Measurements from ENCODE around the gene PITRM1.

The PITRM1 gene

DNA sequence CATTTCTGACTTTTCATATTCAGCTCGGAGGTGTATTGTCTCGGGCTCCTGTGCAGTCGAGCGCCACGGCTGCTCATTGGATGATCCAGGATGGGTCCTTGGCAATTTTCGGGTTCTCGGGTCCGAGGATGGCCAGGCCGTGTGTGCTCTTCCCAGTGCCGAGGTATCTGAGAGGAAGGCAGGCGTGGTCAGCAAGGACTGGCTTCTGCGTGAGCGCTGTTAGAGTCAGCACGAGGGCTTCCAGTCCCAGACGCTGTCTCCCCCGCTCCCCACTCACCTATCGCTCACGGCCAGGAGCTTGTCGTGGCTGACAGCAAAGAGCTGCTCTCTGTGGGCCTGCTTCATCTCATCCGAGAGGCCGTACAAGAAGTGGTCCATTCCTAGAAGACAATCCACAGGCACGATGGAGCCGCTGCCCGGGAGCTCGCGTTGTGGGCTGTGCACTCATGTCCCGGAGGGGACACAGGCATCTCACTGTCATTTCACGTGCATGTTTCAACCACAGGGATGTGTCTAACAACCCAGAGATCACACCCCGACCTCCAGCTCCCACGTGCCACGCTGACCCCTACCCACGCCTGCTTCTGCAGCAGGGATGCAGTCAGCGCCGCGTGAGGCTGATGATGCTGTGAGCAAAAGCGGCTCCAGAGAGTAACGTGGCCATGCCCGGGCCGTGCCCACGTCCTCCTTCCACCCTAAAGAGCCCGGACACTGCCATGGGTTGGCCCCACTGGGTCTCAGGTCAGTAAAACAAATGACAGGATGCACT, 34.4 kb downstream of the PITRM1 start:
- no peak for DNase-seq

DNA sequence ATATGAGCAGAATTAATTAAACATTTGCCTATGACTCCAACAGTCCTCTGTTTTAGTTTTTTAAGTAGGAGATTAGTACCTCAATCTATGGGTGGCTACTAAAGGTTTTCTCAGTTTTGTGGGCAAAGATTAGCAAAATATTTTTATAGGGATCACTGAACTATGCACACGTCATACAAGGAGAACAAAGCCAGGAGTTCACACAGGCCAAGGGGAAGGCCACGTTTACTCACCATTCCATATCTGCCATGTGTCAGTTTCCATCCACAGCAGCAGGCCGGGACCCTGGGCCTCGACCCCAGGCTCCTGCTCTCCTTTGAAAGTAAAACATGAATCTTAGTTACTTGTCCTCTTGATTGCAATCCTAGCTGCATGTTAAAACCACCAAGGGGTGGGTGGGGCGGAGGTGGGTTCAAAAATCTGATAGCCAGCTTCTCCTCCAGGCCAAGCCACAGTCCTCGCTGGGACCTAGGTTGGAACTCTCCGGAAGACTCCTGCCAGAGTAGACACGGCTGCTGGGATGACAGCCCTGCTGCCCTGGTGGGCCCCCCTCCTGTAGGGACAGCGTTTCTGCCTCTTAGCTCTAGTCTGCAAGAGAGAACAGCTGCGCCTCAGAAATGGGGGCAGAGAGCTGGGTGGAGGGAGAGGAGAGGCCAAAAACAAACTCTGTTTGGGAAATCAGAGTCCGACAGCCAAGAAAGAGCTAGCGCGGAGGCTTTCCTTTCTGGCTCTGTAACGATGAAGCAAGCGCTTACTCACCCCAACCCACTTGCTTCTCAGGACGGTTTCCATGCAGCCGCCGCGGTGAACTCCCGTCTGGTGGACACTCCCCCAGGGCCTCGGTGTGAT, 35.6 kb downstream of the PITRM1 start:
- no peak for DNase-seq

DNA sequence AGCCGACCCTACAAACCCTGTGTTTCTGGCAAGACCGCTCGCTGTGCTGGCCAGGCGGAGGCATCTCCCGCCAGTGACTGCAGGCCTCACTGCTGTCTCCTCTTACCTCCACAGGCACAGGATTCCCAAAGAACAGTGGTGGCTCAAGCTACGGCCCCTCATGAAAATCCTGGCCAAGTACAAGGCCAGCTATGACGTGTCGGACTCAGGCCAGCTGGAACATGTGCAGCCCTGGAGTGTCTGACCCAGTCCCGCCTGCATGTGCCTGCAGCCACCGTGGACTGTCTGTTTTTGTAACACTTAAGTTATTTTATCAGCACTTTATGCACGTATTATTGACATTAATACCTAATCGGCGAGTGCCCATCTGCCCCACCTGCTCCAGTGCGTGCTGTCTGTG, 36.2 kb downstream of the PITRM1 start:
- DNase-seq: no peak

DNA sequence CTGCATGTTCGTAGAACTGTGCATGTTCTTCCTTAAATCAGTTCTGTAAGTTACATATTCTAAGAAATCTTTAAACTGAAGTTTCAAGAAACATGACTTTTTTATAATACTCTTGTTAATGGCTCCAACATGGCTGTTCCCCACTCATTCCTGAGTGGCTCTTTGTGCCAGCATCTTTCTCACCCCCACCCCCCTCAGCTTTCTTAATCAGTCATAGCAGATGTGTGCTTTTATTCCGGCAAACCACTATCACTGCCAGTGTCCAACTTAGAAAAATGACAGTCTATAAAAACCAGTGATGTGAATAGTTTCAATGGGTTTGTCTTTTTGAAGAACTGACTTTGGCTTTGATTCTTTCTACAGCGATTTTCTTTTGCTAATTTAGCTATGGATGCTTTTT, 37.6 kb downstream of the PITRM1 start:
- DNase-seq: no peak

DNA sequence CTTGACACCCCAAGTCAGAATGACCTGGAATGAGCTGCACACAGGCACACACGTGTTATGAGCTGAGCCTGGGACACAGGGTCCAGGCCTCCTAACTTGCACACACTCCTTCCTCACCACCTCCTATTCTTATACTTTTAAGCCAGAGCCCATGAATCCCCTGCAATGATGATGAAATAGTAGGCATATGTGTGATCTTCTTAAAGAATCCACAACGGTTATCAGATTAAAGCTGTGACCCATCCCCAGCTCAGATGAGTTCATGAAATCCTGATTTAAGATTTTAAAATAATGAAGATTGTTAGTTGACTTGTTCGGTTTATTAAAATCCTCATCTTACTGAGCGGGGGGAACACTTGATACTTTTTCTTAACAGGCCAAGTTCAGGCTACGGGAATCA, 38.6 kb downstream of the PITRM1 start:
- no peak for DNase-seq

DNA sequence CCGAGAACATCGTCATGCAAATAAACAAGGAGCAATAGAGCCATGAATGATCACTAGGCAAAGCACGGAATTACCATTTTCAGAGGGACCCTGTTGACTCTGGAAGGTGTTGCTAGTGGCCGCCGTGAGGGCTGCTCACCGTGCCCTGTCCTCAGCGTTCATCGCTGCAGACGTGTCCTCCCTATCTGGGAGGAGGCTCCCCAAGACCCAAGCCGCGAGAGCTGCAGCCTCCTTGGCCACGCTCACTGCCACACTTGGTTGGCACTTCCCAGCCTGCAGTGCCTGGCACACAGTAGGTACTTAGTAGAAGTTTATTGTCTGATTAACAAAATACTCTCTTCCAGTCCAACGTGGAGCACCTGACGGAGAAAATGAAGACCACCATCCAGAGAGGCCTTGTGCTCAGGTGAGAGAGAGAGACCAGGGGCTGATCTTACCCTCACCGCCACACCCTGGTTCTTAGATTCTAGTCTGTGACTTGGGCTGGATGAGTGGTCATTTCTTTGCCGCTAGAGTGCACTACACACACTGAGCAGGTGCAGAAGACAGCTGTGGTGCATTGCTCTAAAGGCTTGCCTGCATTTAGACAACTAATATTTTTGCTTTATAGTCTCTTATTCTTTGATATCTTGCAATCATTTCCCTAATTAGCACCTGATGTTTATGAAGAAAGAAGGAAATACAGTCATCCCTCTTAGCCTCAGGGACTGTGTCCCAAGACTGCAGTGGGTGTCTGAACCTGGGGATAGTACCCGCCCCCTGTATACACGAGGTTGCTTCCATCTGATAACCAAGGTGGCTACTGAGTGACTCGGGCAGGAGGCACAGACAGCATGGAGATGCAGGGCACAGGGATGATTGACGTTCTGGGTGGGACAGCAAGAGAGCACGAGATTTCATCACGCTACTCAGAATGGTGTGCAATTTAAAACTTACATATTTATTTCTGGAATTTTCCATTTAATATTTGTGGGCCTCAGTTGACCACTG, 40.3 kb downstream of the PITRM1 start:
- no peak for DNase-seq

DNA sequence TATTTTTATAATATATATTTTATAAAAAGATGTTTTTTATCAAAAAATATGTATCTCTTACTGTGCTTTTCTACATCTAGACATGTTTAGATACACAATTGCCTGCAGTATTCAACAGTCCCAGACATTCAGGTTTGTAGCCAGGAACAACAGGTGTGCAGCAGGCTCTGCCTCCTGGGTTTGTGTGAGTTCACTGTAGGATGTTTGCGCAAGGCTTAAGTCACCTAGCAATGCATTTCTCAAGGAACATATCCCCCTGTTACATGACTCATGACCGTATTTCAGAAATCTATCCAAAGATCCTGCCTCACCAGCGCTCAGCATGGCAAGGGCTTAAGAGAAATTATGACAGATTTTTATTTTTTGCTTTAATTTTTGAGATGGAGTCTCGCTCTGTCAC, 41.5 kb downstream of the PITRM1 start:
- DNase-seq: no peak

DNA sequence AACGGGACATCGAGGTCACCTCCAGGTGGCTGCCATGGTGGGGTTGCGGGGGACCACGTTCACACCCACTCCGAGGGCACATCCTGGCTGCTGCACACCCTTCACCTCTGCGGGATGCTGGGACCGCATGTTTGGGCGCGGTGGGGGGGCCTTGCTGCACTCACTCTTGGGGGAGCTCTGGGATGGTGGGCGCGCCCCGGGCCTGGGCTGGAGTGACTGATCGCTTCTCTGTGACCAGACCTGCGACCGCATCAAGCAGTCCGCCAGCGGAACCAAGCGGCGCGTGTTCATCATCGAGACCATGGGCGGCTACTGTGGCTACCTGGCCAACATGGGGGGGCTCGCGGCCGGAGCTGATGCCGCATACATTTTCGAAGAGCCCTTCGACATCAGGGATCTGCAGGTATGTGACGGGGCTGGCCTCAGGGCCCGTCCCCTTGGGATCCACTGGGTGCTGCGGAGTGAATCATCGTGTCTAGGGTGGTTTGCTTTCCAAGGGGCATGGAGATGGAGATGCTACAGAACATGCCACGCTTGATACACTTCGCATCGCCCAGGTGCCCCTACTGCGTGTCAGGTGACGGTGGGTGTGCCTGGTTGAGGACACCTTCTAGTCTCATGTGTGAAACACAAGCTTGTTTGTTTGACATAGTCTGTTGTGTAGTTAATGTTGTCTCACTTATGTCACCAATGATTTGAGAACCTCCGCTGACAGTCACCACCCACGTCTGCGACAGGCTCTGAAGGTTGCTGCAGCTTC, 42.8 kb downstream of the PITRM1 start:
- no peak for DNase-seq

DNA sequence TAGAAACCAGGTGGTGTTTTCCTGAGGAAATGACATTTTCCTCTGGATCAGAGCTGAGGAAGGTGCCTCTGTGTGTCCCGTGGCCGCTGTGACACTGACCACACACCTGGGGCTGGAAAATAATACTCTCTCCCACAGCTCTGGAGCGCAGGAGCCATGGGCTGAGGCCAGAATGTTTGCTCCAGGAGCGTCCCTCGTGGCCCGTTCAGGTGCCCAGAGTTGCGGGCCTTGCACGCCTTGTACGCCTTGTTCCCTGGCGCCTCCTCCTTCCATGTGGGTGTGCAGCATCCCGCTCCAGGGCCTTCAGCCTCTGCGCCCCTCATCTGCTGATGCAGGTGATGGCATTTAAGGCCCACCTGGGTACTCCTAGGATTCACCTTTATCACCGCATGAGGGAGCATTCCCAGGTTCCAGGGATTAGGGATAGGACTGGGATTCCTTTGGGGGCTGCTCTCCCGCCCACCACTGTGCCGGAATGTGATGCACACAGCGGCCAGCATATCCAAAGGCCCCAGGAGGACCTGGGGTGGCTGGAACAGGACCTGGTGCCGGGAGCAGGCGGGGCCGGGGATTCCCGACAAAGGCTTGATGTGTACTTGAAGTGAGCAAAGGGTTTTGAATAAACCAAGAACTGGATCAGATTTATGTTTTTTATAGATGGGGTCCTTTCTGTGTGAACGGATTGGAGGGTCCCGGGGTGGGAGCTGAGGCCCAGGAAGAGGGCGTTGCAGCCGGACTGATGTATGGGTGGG, 44.0 kb downstream of the PITRM1 start:
- DNase-seq: no peak

DNA sequence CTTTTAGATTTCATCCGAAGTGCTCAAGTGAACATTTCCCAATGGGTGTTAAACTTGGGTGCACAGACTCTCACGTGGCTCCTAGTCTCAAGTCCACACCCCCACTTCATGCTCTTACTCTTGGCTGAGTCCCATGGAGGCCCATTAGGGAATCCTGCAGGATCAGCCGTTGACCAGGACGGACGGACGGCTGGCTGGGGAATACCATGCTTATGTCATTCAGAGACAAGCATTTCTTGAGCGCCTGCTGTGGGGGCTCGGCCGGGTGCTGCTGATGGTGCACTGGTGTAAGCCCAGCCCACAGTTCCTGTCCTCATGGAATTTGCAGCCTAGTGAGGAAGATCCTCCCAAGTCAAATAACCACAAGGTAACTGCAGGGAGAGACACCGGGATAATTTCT, 44.7 kb downstream of the PITRM1 start:
- DNase-seq: no peak

DNA sequence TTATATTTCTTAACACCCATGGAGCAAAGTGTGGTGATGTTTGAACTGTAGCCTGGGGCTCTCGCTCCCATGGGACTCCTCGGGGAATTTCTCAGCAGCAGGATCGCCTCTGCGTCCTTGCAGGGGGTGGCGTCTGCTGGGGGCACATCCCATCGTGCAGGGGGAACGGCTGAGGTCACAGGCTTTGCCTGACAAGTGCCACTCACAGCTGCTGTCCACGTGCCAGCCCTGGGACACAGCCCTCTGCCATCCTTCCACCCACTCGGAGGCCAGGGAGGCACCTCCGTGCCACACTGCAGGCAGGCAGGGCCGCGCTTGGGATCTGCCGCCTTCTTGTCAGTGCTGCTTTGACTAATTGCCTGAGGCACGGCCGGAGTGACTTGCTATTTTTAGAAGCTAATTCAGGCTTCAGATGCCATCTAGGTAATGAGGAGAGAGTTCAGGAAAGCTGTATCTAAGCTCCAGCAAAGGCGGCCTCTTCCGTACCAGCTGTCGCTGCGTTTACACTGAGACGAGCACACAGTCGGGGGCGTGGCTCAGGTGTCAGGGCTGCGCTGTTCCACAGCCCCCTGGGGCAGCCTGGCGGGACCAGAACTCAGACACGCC, 45.7 kb downstream of the PITRM1 start:
- DNase-seq: peak; percentile 91

DNA sequence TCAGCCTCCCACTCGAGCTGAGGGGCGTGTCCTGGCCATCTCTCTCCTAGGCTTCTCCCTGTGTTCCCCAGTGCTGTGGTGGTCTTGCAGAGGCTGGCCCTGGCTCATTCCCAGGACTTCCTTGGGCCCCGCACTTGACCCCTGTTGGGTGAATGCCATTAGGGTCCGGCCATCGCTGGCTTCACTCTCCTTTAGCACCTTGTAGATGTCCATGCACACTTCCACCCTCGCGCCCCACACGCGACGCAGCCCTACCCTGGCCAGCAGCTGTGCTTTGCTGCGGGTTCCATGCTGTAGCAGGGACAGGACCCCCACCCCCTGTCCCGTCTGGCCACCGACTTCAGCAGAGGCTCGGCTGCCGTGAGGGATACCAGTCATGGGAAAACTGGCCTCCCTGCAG, 46.3 kb downstream of the PITRM1 start:
- DNase-seq: no peak

DNA sequence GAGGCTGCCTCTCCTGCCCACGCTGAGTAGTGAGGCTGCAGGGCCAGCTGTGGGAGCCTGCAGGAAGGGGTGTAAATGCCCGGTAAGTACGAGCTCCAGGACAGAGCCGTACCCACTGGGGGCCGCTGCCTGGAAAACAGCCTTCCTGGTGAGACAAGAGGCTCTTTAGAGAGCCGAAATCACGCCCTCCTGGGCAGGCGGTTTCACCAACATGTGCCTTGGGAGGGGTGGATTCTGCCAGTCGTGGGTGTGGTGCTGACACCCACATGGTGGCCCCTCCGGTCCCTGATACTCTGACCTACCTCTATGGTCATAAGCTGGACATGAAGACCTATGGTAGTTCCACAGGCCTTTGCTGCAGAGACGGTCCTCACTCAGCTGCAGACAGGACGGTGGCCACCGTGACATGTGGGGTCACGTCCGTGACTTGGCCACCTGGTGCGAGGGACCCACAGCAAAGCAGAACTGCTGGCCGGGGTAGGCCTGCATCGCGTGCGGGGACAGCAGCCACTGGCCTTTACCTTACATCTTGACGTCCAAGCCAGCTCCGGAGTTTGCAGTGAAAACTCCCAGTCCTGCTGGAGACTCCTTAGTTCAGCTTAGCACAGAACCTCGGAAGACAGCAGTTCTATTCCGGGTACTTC, 46.9 kb downstream of the PITRM1 start:
- no peak for DNase-seq

DNA sequence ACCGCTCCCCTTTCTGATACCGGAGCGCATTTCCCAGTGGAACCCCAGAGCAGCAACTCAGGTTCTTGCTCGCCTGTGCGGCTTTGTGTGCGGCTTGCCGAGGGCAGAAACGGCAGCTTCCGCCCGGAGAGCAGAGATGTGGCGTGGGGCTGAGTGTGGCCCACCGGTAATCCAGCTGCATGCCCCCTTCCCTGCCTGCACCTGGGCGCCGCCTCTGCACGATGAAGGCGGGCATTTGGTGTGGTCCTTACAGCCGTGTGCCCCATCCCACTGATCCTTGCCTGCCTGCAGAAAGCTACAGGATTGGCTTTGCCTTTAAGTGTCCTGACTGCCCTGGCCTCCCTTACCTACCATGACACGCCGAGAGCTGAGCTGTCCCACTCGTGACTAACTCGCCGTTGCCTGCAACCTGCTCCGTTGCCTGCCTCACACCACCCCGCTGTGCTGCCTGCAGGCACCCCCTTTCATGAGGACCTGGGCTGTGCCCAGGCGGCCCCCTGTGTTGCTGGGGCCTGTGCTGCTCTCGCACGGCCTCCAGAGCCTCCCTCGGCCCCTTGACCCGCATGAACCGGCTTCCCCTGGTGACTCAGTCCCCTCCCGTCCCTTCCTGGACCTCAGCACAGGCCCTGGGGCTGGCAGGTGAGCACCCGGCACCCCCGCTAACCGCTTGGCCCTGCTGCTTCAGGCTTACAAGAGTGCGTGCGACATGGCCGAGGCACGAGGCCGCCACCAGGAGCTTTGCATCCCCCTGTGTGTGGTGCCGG, 48.0 kb downstream of the PITRM1 start:
- no peak for DNase-seq

DNA sequence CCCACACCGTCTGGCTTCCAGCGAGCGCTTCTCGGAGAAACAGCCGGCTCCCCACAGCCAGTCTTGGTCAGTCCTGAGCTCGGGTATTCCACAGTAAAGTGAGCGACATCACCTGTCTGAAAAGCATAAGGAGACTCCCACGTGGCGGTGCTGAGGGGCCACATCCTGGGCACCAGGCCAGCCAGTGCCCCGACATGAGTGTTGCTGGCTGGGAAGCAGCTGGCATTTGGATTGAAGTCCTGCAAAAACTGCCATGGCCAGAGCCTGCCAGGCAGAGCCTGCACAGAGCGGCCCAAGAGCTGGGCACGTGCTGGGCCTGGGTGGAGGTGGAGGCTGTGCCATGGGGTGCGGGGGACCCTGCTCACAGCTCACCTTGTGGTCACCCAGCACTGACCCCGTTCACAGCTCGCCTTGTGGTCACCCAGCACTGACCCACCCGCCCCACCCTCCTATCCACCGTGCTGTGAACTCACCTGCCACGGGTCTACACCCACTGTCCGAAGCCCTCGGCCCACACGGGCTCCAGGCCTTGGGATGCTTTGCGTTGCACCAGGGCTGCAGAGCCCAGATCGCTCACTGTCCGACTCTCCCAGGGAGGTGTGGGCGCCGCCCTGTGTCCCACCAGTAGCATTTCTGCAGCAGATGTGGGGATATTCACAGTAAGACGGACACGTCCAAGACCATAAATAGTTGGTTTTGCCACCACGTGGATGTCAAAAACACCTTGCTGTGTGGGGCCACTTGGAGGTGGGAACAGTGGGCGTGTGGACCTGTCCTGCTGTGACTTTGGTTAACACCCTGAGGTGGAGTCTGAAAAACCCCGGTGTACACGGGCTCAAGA, 48.8 kb downstream of the PITRM1 start:
- DNase-seq: peak; percentile 62

DNA sequence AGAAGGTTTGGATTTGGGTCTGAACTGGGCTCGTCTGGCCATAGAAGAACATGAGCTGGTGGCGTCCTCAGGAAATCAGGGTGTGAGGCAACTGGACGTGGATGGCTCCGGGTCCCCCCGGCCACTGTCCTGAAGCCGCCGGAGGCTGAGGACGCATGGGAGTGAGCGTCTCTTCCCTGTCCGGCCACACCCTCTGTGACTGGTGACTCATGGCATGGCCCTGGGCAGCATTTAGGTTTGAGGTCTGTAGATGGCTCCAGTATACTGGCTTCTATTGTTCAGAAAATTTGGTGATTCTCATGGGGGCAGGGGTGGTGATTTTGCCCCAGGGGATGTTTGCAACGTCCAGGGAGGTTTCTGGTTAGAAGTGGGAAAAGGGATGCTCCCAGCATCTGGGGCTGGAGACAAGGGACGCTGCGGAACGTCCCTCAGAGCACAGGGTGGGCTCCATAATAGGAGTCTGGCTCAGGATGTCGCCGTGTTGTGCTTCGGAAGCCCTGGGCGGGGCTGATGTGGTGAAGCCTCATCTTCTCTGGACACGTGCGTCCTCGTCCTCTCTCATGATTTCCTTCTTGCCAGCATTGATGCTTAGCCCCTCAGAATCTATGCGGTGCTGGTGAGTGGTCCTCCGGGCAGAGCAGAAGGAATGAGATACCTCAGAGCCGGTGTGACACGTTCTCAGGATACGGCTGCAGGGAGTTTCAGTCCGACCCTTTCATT, 49.9 kb downstream of the PITRM1 start:
- no peak for DNase-seq

DNA sequence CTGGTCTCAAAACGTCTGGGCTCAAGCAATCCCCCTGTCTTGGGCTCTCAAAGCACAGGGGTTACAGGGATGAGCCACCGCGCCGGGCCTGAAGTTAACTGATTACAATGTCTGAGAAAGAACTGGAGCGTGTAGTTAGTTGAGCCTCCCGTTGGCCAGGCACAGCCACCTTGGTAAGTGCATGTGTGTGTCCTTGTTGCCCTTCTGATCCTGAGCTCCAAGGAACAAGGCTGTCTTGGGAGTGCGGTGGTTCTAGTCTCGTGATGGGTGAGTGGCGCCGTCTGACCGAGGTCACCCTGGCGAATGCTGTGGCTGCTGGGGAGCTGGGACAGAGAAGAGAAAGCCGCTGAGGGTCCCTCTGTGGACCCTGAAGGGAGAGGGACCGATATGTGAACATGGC, 50.5 kb downstream of the PITRM1 start:
- no peak for DNase-seq

DNA sequence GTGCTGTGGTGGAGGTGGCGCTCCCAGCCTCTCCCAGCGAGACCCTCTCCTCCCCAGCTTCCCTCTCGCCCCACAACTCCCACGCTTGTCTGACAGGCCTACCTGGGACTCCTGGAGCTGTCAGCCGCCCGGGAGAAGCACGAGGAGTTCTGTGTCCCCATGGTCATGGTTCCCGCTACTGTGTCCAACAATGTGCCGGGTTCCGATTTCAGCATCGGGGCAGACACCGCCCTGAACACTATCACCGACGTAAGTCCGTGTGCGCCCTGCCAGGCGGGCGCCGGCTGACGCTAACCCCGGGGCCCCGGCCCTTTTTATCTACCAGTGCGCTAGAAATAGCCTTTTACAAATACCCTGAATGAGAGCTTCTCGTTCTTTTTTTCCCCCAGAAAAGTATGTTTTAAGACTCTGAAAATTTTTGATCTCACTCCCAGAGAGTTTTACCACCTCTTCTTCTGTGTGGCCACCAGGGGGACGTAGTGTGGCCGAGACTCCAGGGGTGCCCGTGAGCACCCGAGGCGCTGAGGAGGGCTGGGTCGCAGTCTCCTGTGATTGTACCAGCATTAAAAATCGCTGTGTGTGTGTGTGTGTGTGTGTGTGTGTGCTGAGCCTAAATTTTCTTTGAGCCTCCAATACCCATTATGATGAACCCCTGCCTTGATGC, 52.7 kb downstream of the PITRM1 start:
- no peak for DNase-seq
